OCI-LY1 (cell line): ENCODE data around the gene SLC7A7.

Experiments
- CTCF ChIP-seq: fragments of 200-600 bp; sonication (generic), shearing (Covaris generic); IDR thresholded peaks from 2 replicates; pipeline ENCODE4 v1.5.1; 2017; ENCODE audit warnings: mild to moderate bottlenecking, antibody characterized with exemption, low read length, moderate library complexity, mixed read lengths
- EZH2 ChIP-seq: fragments of 200-600 bp; sonication (generic), shearing (Covaris generic); IDR thresholded peaks from 2 replicates; pipeline ENCODE4 v1.8.0; 2017; ENCODE audit warnings: borderline replicate concordance, mixed run types, mild to moderate bottlenecking, antibody characterized with exemption, low read length, moderate library complexity, mixed read lengths

GRCh38 chr14:22739423-22739822 is 75.8 kb downstream of the SLC7A7 start:
- TF ChIP-seq CTCF (no peak), EZH2 (no peak)
